HCT116 (cell line): ENCODE data around the gene NAGLU. TPM values are rescaled to one million over a fixed set of nuclear protein-coding genes. Genes with fewer than 3 reads are reported as not detected.
A peak's percentile ranks its signal among the peaks of the same experiment; 100 is the strongest.

ENCODE experiments used
- ATAC-seq: fragments of 200-7000 bp; cut with Tn5 transposase; 2 replicates; pipeline ENCODE4 v1.9.1; 2020; ENCODE audit warnings: mild to moderate bottlenecking, moderate library complexity
- BruUV-seq: library from RNA; stranded (reverse); fragments of 400-500 nt; replicated peaks from 2 replicates; lab custom pipeline; 2021; lab: Mats Ljungman, UMichigan
- CTCF ChIA-PET: fragments of 300-600 bp; sonication (Branson Sonifier 250); formaldehyde crosslinking; loops from one replicate; lab custom pipeline; 2021; ENCODE audit warnings: antibody characterized with exemption; lab: Charles Lee
- POLR2A ChIA-PET: fragments of 300-600, 350-600 bp; sonication (Branson Sonifier 250); formaldehyde crosslinking; loops from one replicate; lab custom pipeline; 2021; ENCODE audit warnings: antibody characterized with exemption; lab: Charles Lee
- RAD21 ChIA-PET, 2 experiments: fragments of 300-600 bp; sonication (Branson Sonifier 250); formaldehyde crosslinking; loops; one replicate each; lab custom pipeline; 2023; ENCODE audit warnings: low total read pairs in 2 of 2; ENCODE audit not compliant: uncharacterized antibody in 2 of 2, unreplicated experiment in 2 of 2, low non-redundant PET in 1 of 2; lab: Charles Lee
- DNase-seq: peaks from one replicate; pipeline ENCODE4 v3.0.0-alpha.2; 2010; ENCODE audit warnings: low read depth, low spot score
- H2AFZ ChIP-seq: fragments of 200-600 bp; shearing (Covaris generic), sonication (generic); 2 replicates; pipeline ENCODE4 v1.6.1; 2017; ENCODE audit warnings: low read depth, mixed run types, mixed read lengths, antibody characterized with exemption, low read length; ENCODE audit not compliant: poor library complexity, severe bottlenecking
- H3K27ac ChIP-seq: 2 replicates; pipeline ENCODE4 v1.5.1; 2012; ENCODE audit warnings: low read depth, low read length
- H3K27me3 ChIP-seq: fragments of 200-600 bp; sonication (generic); 2 replicates; pipeline ENCODE4 v1.6.1; 2016; ENCODE audit warnings: mixed run types, low read length, mixed read lengths; ENCODE audit not compliant: insufficient read depth
- H3K36me3 ChIP-seq, 2 experiments: fragments of 200-500 bp in 1 of 2; fragments of 200-600 bp in 1 of 2; sonication (Bioruptor generic) in 1 of 2; sonication (generic) in 1 of 2; 2 replicates each; pipeline versions ENCODE4 v1.5.1 to v1.6.1; 2014 to 2016; ENCODE audit warnings: low read length in 2 of 2, inconsistent platforms in 1 of 2, mixed read lengths in 1 of 2, mixed run types in 1 of 2; ENCODE audit not compliant: insufficient read depth in 2 of 2, control insufficient read depth in 1 of 2
- H3K4me1 ChIP-seq, 2 experiments: fragments of 200-600 bp in 1 of 2; sonication (generic) in 1 of 2; 2 replicates each; pipeline versions ENCODE4 v1.5.1 to v1.6.1; 2012 to 2017; ENCODE audit warnings: low read length in 2 of 2, inconsistent platforms in 1 of 2, mild to moderate bottlenecking in 1 of 2, mixed read lengths in 1 of 2, mixed run types in 1 of 2, moderate library complexity in 1 of 2; ENCODE audit not compliant: insufficient read depth in 2 of 2, control insufficient read depth in 1 of 2
- H3K4me2 ChIP-seq: fragments of 200-600 bp; sonication (generic); 2 replicates; pipeline ENCODE4 v1.6.1; 2017; ENCODE audit warnings: mixed run types, low read length, mixed read lengths
- H3K4me3 ChIP-seq, 2 experiments: fragments of 200-600 bp in 1 of 2; sonication (generic) in 1 of 2; replicated peaks in 1 of 2; 2 replicates each; pipeline ENCODE4 v1.5.1; 2011 to 2016; ENCODE audit warnings: low read length in 2 of 2, control low read depth in 1 of 2, low read depth in 1 of 2, mild to moderate bottlenecking in 1 of 2, mixed read lengths in 1 of 2, mixed run types in 1 of 2
- H3K79me2 ChIP-seq: fragments of 200-600 bp; sonication (generic); 2 replicates; pipeline ENCODE4 v1.6.1; 2017; ENCODE audit warnings: mild to moderate bottlenecking, mixed run types, low read length, moderate library complexity, mixed read lengths; ENCODE audit not compliant: insufficient read depth
- H3K9ac ChIP-seq: fragments of 200-600 bp; sonication (generic); 2 replicates; pipeline ENCODE4 v1.6.1; 2016; ENCODE audit warnings: low read length, mixed read lengths
- H3K9me2 ChIP-seq: fragments of 200-600 bp; sonication (generic), shearing (Covaris generic); 2 replicates; pipeline ENCODE4 v1.6.1; 2017; ENCODE audit warnings: mixed run types, mild to moderate bottlenecking, moderate library complexity; ENCODE audit not compliant: insufficient read depth
- H3K9me3 ChIP-seq, 2 experiments: fragments of 200-500 bp in 1 of 2; fragments of 200-600 bp in 1 of 2; sonication (Bioruptor generic) in 1 of 2; sonication (generic) in 1 of 2; 2 replicates each; pipeline ENCODE4 v1.6.1; 2014 to 2017; ENCODE audit warnings: low read length in 2 of 2, mixed read lengths in 2 of 2, inconsistent platforms in 1 of 2, low read depth in 1 of 2, mild to moderate bottlenecking in 1 of 2, mixed run types in 1 of 2, moderate library complexity in 1 of 2; ENCODE audit not compliant: control insufficient read depth in 1 of 2, insufficient read depth in 1 of 2
- H4K20me1 ChIP-seq: fragments of 200-600 bp; sonication (generic), shearing (Covaris generic); 2 replicates; pipeline ENCODE4 v1.6.1; 2017; ENCODE audit warnings: mixed run types, mild to moderate bottlenecking, moderate library complexity; ENCODE audit not compliant: insufficient read depth
- CBX3 ChIP-seq: IDR thresholded peaks from 2 replicates; pipeline ENCODE4 v1.6.1; 2012; ENCODE audit warnings: low read depth
- CEBPB ChIP-seq: IDR thresholded peaks from 2 replicates; pipeline ENCODE4 v1.6.1; 2012; ENCODE audit warnings: low read depth
- CTCF ChIP-seq, 3 experiments: fragments of 200-600 bp in 1 of 3; sonication (generic) in 1 of 3; IDR thresholded peaks in 2 of 3; conservative IDR thresholded peaks in 1 of 3; 2 replicates each; pipeline ENCODE4 v1.5.1; 2012 to 2017; ENCODE audit warnings: low read depth in 2 of 3, low read length in 2 of 3, antibody characterized with exemption in 1 of 3, borderline replicate concordance in 1 of 3, control low read depth in 1 of 3, mild to moderate bottlenecking in 1 of 3, mixed read lengths in 1 of 3, mixed run types in 1 of 3, moderate library complexity in 1 of 3; ENCODE audit not compliant: insufficient read depth in 1 of 3
- EGR1 ChIP-seq: IDR thresholded peaks from 2 replicates; pipeline ENCODE4 v1.6.1; 2012; ENCODE audit warnings: low read depth
- ELF1 ChIP-seq: IDR thresholded peaks from 2 replicates; pipeline ENCODE4 v1.6.1; 2012; ENCODE audit warnings: low read depth, borderline replicate concordance
- FOSL1 ChIP-seq: IDR thresholded peaks from 2 replicates; pipeline ENCODE4 v1.6.1; 2012; ENCODE audit warnings: low read depth
- JUND ChIP-seq: IDR thresholded peaks from 2 replicates; pipeline ENCODE4 v1.6.1; 2012
- POLR2AphosphoS5 ChIP-seq: IDR thresholded peaks from 2 replicates; pipeline ENCODE4 v1.6.1; 2011; ENCODE audit warnings: mild to moderate bottlenecking, low read depth, low read length, moderate library complexity
- RAD21 ChIP-seq: IDR thresholded peaks from 2 replicates; pipeline ENCODE4 v1.6.1; 2012; ENCODE audit warnings: low read depth, mild to moderate bottlenecking
- REST ChIP-seq: IDR thresholded peaks from 2 replicates; pipeline ENCODE4 v1.6.1; 2012; ENCODE audit warnings: low read depth
- SIN3A ChIP-seq: IDR thresholded peaks from 2 replicates; pipeline ENCODE4 v1.6.1; 2012; ENCODE audit warnings: low read depth
- SRF ChIP-seq: IDR thresholded peaks from 2 replicates; pipeline ENCODE4 v1.6.1; 2012; ENCODE audit warnings: low read depth
- ZBTB33 ChIP-seq: IDR thresholded peaks from 2 replicates; pipeline ENCODE4 v1.6.1; 2011; ENCODE audit warnings: mild to moderate bottlenecking, low read length, moderate library complexity; ENCODE audit not compliant: insufficient replicate concordance; ENCODE audit errors: extremely low read depth
- ZFX ChIP-seq: fragments of 450-650 bp; IDR thresholded peaks from 2 replicates; pipeline ENCODE4 v1.6.1; 2017
- ZNF274 ChIP-seq: fragments of 200-500 bp; sonication (Bioruptor generic); IDR thresholded peaks from 2 replicates; pipeline ENCODE4 v1.6.1; 2014; ENCODE audit warnings: mild to moderate bottlenecking, low read depth, low read length, inconsistent platforms
- intact Hi-C: fragments of 100-400 bp; cut with micrococcal nuclease; formaldehyde crosslinking; loops from 2 replicates; pipeline ENCODE4 v1.10.0; 2022
- total RNA-seq: library from RNA; stranded (reverse); gene quantifications from one replicate; pipeline ENCODE4 v1.2.1, GENCODE V29; 2021; ENCODE audit not compliant: unreplicated experiment

Gene NAGLU
- total RNA-seq, 1 experiment from 2014 or later: 17.7 TPM

DNA sequence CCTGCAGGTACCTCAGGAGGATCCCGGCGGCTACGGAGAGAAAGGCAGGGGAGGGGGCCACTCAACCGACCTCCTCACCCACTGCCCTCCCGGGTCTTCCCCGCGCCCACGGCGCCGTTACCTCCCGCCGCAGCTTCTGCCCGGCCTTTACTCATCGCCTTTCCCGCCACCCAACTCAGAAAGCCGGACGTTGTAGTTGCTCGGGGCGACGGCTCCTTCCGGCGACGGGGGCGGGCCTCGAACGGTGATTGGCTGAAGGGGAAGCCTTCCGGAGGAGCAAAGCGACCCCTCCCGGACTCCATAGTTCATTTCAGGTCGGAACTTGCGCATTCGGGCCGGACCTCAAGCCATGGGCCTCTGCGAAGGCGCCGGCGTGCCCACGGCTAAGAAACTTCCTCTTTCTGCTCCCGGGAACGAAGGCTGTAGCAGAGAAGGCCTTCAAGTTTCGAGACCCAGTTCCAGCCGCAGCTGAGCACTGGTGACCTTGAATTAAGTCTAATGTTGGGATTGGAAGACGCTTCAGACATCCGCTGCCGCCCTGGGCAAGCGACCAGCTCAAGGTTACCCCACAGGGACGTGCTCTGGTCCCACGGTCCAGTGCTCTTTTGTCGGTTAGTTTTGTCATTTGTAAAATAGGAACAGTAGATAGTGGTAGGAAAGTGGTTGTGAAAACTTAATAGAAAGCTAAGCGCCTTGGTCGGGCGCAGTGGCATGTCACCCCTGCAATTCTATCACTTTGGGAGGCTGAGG lies 41.7 kb downstream of the NAGLU start, which contains the start of gene PSMC3IP (continued):
- TF ChIP-seq ZFX (peak; percentile 74), EGR1 (peak; percentile 71), POLR2AphosphoS5 (peak; percentile 87), ZNF274 (no peak), ELF1 (no peak), SRF (peak; percentile 58)

- ATAC-seq: peak; percentile 74
- intact Hi-C loops: loop anchor here (1.0 kb wide), 4 partner anchors 101 to 359 kb away; partner anchors contain the start of gene BECN1
- POLR2A ChIA-PET: interaction anchor here (0.8 to 2.0 kb wide), 15 partner anchors 9 to 195 kb away, joined by 3 to 13 read pairs (median 3); partner anchors contain the start of genes CCR10, MLX, RETREG3 and TUBG1
- Histone ChIP-seq H3K27me3 (no peaks in the 10 kb centered on the region), H3K36me3 (peaks cover 17 to 32% of the 10 kb centered on the region in 2 experiments; a peak in 3 of 4 replicates), H3K4me2 (peak overlapping the region; percentile 94), H3K9me2 (no peaks in the 10 kb centered on the region), H3K4me1 (peaks cover 10 to 15% of the 10 kb centered on the region in 2 experiments), H4K20me1 (no peaks in the 10 kb centered on the region), H3K9ac (peak overlapping the region; percentile 99), H3K4me3 (peak overlapping the region; percentile 72 to 99), H3K79me2 (peaks cover 46% of the 10 kb centered on the region), H3K9me3 (no peaks in the 10 kb centered on the region), H3K27ac (peak overlapping the region; percentile 95), H2AFZ (no peak overlapping the region)
- BruUV-seq: no TSS peak
- peak; percentile 74 for DNase-seq
- RAD21 ChIA-PET: interaction anchor here (0.8 to 2.6 kb wide), 11 partner anchors 31 to 246 kb away, joined by 3 to 25 read pairs (median 6); partner anchors contain the start of genes CCR10 (in 2 of the 2), PLEKHH3 (in 2 of the 2), BECN1 (in 1 of the 2) and RETREG3 (in 1 of the 2)
- CTCF ChIA-PET: interaction anchor here (0.7 to 4.4 kb wide), 34 partner anchors 9 to 419 kb away, joined by 3 to 136 read pairs (median 4); partner anchors contain the start of genes BECN1, CNTD1, CNTNAP1 and COA3
- no peak for TF ChIP-seq CBX3
- no peak for TF ChIP-seq FOSL1
- no peak for TF ChIP-seq ELF1
- TF ChIP-seq REST: no peak
- no peak for TF ChIP-seq ZFX
- TF ChIP-seq JUND: no peak
- TF ChIP-seq SIN3A: no peak
- peak; percentile 75 for TF ChIP-seq POLR2AphosphoS5
- no peak for TF ChIP-seq ZBTB33
- TF ChIP-seq CEBPB: no peak
- peak; percentile 90 for TF ChIP-seq RAD21
- peak; percentile 80 to 90 (median 88) for TF ChIP-seq CTCF (IDR thresholded peaks at IDR 0.05 in 2 of 3, conservative IDR thresholded peaks at IDR 0.05 in 1 of 3; ENCODE audit: borderline replicate concordance in 1 of 3, insufficient read depth in 1 of 3, low read depth in 2 of 3, low read length in 2 of 3)
- no peak for TF ChIP-seq EGR1
- TF ChIP-seq SRF: no peak
Measured at GRCh38 chr17:42578282-42578869, 42.3 kb downstream of the NAGLU start.
